C4-2B (cell line): ENCODE data around the gene ARMC9.

ENCODE experiments used
- CTCF ChIP-seq: fragments of 450-650 bp; conservative IDR thresholded peaks from 2 replicates; pipeline ENCODE4 v1.5.1; 2017; ENCODE audit warnings: mild to moderate bottlenecking
- ZFX ChIP-seq: fragments of 450-650 bp; IDR thresholded peaks from 2 replicates; pipeline ENCODE4 v1.6.1; 2017

DNA sequence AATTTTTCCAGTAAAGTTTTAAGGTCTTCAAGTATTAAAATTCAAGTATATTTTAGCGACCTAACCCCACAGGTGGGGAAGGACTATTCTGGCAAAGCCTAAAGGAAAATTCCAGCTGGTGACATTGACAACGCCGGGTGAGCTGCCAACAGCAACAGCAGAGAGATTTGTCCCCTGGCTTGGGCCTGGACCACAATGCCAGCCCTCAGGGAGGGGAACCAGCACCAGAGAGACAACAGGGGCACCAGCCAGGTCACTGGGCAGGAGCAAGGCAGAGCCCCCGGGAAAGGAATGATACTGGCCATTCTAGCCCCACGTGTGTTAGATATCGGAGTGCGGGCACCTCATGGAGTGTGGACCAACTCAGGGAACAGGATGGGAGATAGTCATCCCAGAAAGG, 95.7 kb downstream of the ARMC9 start:
- no peak for TF ChIP-seq CTCF
- no peak for TF ChIP-seq ZFX
